Measurements from ENCODE around the gene TOP2B.

The TOP2B gene

GRCh38 chr3:25597535-25598101, 67.1 kb downstream of the TOP2B start:
- Histone ChIP-seq H3K36me3 (ENCODE audit: control insufficient read depth, insufficient read depth, low read length) (peaks cover 9% of the 10 kb centered on the region), H3K4me1 (ENCODE audit: control insufficient read depth, insufficient read depth, low read length) (peaks cover 3% of the 10 kb centered on the region), H3K27me3 (ENCODE audit: control insufficient read depth, insufficient read depth, low read length) (no peaks in the 10 kb centered on the region), H3K4me3 (ENCODE audit: low read length) (no peak overlapping the region), H3K27ac (ENCODE audit: low read depth, low read length) (no peak overlapping the region), H3K9ac (ENCODE audit: low read length) (no peak overlapping the region)

GRCh38 chr3:25594007-25594502, 70.7 kb downstream of the TOP2B start:
- Histone ChIP-seq H3K4me1 (ENCODE audit: control insufficient read depth, insufficient read depth, low read length) (peaks cover 6% of the 10 kb centered on the region), H3K27ac (ENCODE audit: low read depth, low read length) (no peak overlapping the region), H3K27me3 (ENCODE audit: control insufficient read depth, insufficient read depth, low read length) (no peaks in the 10 kb centered on the region), H3K9ac (ENCODE audit: low read length) (no peak overlapping the region), H3K4me3 (ENCODE audit: low read length) (no peak overlapping the region), H3K36me3 (ENCODE audit: control insufficient read depth, insufficient read depth, low read length) (peaks cover 7% of the 10 kb centered on the region)

- Histone ChIP-seq H3K36me3 (ENCODE audit: control insufficient read depth, insufficient read depth, low read length) (peaks cover 2% of the 10 kb centered on the region), H3K27me3 (ENCODE audit: control insufficient read depth, insufficient read depth, low read length) (no peaks in the 10 kb centered on the region), H3K4me3 (ENCODE audit: low read length) (no peak overlapping the region), H3K4me1 (ENCODE audit: control insufficient read depth, insufficient read depth, low read length) (peaks cover 6% of the 10 kb centered on the region), H3K27ac (ENCODE audit: low read depth, low read length) (no peak overlapping the region), H3K9ac (ENCODE audit: low read length) (no peak overlapping the region)
Measured at GRCh38 chr3:25593001-25593400, 71.7 kb downstream of the TOP2B start.

- no peak overlapping the region for H3K9ac ChIP-seq (ENCODE audit: low read length)
- no peaks in the 10 kb centered on the region for H3K36me3 ChIP-seq (ENCODE audit: control insufficient read depth, insufficient read depth, low read length)
- no peaks in the 10 kb centered on the region for H3K27me3 ChIP-seq (ENCODE audit: control insufficient read depth, insufficient read depth, low read length)
- no peak overlapping the region for H3K4me3 ChIP-seq (ENCODE audit: low read length)
- H3K27ac ChIP-seq (ENCODE audit: low read depth, low read length): no peak overlapping the region
- peaks cover 6% of the 10 kb centered on the region for H3K4me1 ChIP-seq (ENCODE audit: control insufficient read depth, insufficient read depth, low read length)
Measured at GRCh38 chr3:25592510-25592968, 72.2 kb downstream of the TOP2B start.

- Histone ChIP-seq H3K27ac (ENCODE audit: low read depth, low read length) (no peak overlapping the region), H3K4me3 (ENCODE audit: low read length) (no peak overlapping the region), H3K27me3 (ENCODE audit: control insufficient read depth, insufficient read depth, low read length) (no peaks in the 10 kb centered on the region), H3K4me1 (ENCODE audit: control insufficient read depth, insufficient read depth, low read length) (peaks cover 6% of the 10 kb centered on the region), H3K9ac (ENCODE audit: low read length) (no peak overlapping the region), H3K36me3 (ENCODE audit: control insufficient read depth, insufficient read depth, low read length) (no peaks in the 10 kb centered on the region)
Measured at GRCh38 chr3:25589783-25590258, 74.9 kb downstream of the TOP2B start.

GRCh38 chr3:25589104-25589782, 75.5 kb downstream of the TOP2B start:
- Histone ChIP-seq H3K36me3 (ENCODE audit: control insufficient read depth, insufficient read depth, low read length) (no peaks in the 10 kb centered on the region), H3K27me3 (ENCODE audit: control insufficient read depth, insufficient read depth, low read length) (no peaks in the 10 kb centered on the region), H3K9ac (ENCODE audit: low read length) (no peak overlapping the region), H3K4me1 (ENCODE audit: control insufficient read depth, insufficient read depth, low read length) (peaks cover 6% of the 10 kb centered on the region), H3K27ac (ENCODE audit: low read depth, low read length) (no peak overlapping the region), H3K4me3 (ENCODE audit: low read length) (no peak overlapping the region)

- no peaks in the 10 kb centered on the region for H3K27me3 ChIP-seq (ENCODE audit: control insufficient read depth, insufficient read depth, low read length)
Measured at GRCh38 chr3:25588441-25589103, 76.1 kb downstream of the TOP2B start.

GRCh38 chr3:25587975-25588374, 76.7 kb downstream of the TOP2B start:
- Histone ChIP-seq H3K9ac (ENCODE audit: low read length) (no peak overlapping the region), H3K27me3 (ENCODE audit: control insufficient read depth, insufficient read depth, low read length) (no peaks in the 10 kb centered on the region), H3K36me3 (ENCODE audit: control insufficient read depth, insufficient read depth, low read length) (no peaks in the 10 kb centered on the region), H3K27ac (ENCODE audit: low read depth, low read length) (no peak overlapping the region), H3K4me3 (ENCODE audit: low read length) (no peak overlapping the region), H3K4me1 (ENCODE audit: control insufficient read depth, insufficient read depth, low read length) (peaks cover 6% of the 10 kb centered on the region)

More at GRCh38 chr3:25588441-25589103, 76.1 kb downstream of the TOP2B start:
- H3K9ac ChIP-seq (ENCODE audit: low read length): no peak overlapping the region
- peaks cover 6% of the 10 kb centered on the region for H3K4me1 ChIP-seq (ENCODE audit: control insufficient read depth, insufficient read depth, low read length)
- no peaks in the 10 kb centered on the region for H3K36me3 ChIP-seq (ENCODE audit: control insufficient read depth, insufficient read depth, low read length)
- H3K27ac ChIP-seq (ENCODE audit: low read depth, low read length): no peak overlapping the region
- no peak overlapping the region for H3K4me3 ChIP-seq (ENCODE audit: low read length)

- Histone ChIP-seq H3K9ac (ENCODE audit: low read length) (no peak overlapping the region), H3K36me3 (ENCODE audit: control insufficient read depth, insufficient read depth, low read length) (no peaks in the 10 kb centered on the region), H3K4me3 (ENCODE audit: low read length) (no peak overlapping the region), H3K27me3 (ENCODE audit: control insufficient read depth, insufficient read depth, low read length) (no peaks in the 10 kb centered on the region), H3K4me1 (ENCODE audit: control insufficient read depth, insufficient read depth, low read length) (peaks cover 3% of the 10 kb centered on the region), H3K27ac (ENCODE audit: low read depth, low read length) (no peak overlapping the region)
Measured at GRCh38 chr3:25587526-25587925, 77.2 kb downstream of the TOP2B start.

GRCh38 chr3:25587094-25587493, 77.6 kb downstream of the TOP2B start:
- no peak overlapping the region for H3K4me3 ChIP-seq (ENCODE audit: low read length)
- H3K9ac ChIP-seq (ENCODE audit: low read length): no peak overlapping the region
- no peaks in the 10 kb centered on the region for H3K4me1 ChIP-seq (ENCODE audit: control insufficient read depth, insufficient read depth, low read length)
- H3K36me3 ChIP-seq (ENCODE audit: control insufficient read depth, insufficient read depth, low read length): no peaks in the 10 kb centered on the region
- no peaks in the 10 kb centered on the region for H3K27me3 ChIP-seq (ENCODE audit: control insufficient read depth, insufficient read depth, low read length)
- no peak overlapping the region for H3K27ac ChIP-seq (ENCODE audit: low read depth, low read length)

- Histone ChIP-seq H3K27me3 (ENCODE audit: control insufficient read depth, insufficient read depth, low read length) (no peaks in the 10 kb centered on the region), H3K27ac (ENCODE audit: low read depth, low read length) (no peak overlapping the region), H3K4me3 (ENCODE audit: low read length) (no peak overlapping the region), H3K9ac (ENCODE audit: low read length) (no peak overlapping the region), H3K36me3 (ENCODE audit: control insufficient read depth, insufficient read depth, low read length) (no peaks in the 10 kb centered on the region), H3K4me1 (ENCODE audit: control insufficient read depth, insufficient read depth, low read length) (no peaks in the 10 kb centered on the region)
Measured at GRCh38 chr3:25586553-25586952, 78.2 kb downstream of the TOP2B start.

- no peaks in the 10 kb centered on the region for H3K4me1 ChIP-seq (ENCODE audit: control insufficient read depth, insufficient read depth, low read length)
- no peak overlapping the region for H3K27ac ChIP-seq (ENCODE audit: low read depth, low read length)
- no peak overlapping the region for H3K4me3 ChIP-seq (ENCODE audit: low read length)
- H3K27me3 ChIP-seq (ENCODE audit: control insufficient read depth, insufficient read depth, low read length): no peaks in the 10 kb centered on the region
- H3K36me3 ChIP-seq (ENCODE audit: control insufficient read depth, insufficient read depth, low read length): peaks cover 3% of the 10 kb centered on the region
- H3K9ac ChIP-seq (ENCODE audit: low read length): no peak overlapping the region
Measured at GRCh38 chr3:25586167-25586505, 78.6 kb downstream of the TOP2B start.

Data from rectal smooth muscle tissue (tissue), 1 donor.